SW480 (cell line): ENCODE results near the gene ASB6.

ENCODE experiments used
- DNase-seq: peaks from one replicate; pipeline ENCODE4 v3.0.0-alpha.2; 2016; ENCODE audit warnings: low spot score

ASB6 gene

DNA sequence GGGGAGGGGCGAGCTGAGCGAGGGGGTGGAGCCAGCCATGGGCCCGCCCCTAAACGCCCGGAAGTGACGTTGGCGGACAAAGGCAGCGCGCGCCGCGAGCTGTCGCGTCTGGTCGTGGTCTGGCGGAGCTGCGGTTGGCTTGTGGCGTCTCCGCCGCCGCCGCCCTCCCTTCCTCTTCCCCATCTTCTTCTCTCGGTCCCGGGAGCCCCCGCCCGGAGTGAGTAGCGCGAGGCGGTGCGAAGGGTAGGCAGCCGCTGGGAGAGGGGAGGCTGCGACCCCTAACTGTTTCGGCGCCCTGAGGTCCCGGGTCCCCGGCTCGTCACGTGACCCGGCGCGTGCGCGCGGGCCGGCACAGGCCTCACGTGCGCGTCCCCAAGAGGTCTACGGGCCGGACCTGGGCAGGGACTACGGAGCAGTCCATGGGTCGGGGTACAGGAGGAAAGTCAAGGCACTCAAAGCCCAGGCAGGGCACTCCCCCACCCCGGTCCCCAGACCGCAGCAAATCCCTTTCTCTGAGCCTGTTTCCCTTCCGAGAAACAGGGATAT, 15.8 kb downstream of the ASB6 start, which contains the start of gene NTMT1:
NTMT1 (plus strand) TSS at position 85 of the 546 bp plus-strand sequence. CDS start 6,541 bp downstream, outside the sequence.
- DNase-seq = peak; percentile 69

DNA sequence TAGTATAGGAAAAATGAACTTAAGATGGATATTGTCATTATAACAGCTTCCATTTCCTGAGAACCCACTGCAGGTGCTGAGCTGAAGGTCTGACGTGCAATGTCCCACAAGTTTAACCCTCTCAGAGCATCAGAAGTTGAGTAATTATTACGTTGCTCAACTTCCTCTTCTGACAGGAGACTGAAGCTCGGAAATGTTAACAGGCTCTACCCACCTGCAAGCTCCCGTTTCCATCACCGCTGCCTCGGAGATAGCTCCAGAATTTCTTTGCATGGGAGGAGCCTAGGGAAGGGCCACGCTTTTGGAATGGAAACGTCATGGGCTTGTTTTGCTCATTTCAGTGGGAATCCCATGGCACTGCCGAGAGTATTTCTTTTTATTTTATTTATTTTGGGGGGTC, 17.0 kb downstream of the ASB6 start:
- DNase-seq = no peak

DNA sequence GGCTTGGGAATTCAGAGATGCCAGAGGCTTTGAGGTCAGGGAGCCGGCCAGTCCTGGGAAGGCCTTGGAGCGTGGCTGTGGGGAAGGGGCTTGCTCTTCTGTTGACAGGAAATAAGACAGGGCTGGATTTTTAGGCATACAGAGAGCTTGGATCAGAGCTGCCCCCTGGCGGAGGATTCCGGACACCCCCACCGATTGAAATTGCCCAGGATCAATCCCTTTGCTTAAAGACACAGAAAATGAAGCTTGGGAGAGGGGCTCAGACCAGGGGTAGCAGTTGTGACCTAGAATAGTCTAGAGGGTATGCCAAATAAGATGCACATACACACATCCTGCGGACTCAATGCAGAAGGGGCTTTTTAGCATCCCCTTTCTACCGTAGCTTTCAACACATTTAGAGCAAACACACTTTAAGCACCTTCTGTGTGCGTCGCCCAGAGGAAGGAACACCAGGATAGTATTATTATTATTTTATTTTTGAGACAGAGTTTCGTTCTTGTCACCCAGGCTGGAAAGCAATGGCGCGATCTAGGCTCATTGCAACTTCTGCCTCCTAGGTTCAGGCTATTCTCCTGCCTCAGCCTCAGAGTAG, 17.7 kb downstream of the ASB6 start:
- DNase-seq = peak; percentile 47

DNA sequence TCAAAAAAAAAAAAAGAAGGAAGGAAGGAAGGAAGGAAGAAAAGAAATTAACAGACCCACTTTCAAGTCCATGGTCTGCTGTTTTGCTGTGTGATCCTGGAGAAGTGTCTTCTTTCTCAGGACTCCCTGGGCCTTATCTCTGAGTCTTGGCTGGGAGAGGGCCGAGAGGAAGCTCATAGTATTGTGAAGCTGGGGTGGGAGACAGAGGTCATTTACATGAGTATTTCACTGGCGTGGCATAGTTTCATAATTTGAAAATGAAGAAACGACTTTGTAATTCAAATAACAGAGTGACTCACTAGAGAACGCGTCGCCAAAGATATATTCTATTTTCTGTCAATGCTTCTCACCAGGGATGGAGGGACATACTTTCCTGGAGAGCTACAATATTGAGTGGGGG, 18.6 kb downstream of the ASB6 start:
- DNase-seq = no peak

DNA sequence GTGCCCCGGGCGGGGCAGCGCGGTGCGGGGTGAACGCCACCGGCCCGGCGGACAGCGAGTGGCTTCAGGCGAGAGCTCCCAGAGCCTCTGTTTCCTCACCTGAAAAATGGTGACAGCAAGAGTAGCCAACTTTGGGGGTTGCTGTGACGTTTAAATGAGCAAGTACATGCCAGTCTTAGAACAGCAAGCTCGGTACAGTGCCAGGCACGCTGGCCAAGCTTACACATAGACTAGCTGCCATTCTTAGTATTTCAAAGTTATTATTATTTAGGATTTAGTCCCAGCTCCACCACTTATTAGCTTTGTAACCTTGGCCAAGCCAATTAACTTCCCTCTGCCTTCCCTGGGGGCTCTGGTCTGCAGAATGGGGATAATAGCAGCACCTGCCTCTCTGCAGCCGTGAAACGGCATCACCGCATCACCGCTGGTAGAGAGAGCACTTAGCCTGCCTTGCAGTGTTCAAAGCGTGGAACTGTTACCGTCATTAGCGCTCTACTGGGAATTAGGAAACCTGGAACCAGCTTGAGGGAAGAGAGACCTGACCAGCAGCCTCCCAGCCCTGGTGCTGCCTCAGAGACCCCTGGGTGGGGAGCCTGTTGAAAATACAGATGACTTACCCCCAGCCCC, 21.2 kb downstream of the ASB6 start, which contains the start of gene C9orf50:
C9orf50 (minus strand) TSS at position 433 of the 627 bp plus-strand sequence. CDS start 527 bp downstream, outside the sequence.
- DNase-seq = no peak

DNA sequence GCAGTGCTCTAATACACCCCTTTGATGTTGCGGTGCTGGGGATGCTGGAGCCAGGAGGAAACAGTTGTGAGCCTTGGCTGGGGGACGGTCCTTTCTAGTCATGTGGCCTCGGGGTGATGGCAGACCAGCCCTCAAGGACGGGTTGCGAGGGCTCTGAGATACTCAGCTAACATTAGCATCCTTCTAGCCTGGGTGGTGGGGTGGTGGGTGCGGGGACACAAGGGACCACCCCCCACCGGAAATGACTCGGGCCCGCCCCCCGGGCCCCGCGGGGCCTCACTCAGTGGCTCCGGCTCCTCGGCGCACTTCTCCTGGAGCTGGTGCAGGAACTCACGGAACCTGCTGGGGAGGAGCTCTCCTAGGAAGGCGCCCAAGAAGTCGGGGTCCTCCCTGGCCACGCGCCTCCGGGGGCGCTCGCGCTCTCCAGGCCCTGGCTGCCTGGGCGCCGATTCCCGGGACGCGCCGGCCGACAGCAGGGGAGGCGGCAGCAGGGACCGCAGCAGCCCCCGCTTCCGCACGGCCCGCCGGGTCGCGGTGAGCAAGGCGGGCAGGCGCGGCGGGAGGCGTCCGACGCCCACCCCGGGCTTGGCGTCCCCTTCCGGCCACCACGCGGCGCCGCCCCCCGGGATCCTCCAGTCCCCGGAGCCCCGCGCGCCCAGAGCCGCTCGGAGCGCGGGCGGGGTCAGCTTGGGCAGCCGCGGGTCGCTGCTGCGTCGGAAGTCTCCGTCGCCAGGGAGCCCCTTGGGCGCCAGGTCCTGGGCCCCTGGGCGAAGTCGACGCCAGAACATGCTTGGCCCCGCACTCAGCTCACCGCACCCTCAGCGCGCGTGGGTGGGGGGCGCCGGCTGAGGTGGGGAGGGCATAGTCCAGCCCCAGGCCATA, 21.9 kb downstream of the ASB6 start:
- no peak for DNase-seq

DNA sequence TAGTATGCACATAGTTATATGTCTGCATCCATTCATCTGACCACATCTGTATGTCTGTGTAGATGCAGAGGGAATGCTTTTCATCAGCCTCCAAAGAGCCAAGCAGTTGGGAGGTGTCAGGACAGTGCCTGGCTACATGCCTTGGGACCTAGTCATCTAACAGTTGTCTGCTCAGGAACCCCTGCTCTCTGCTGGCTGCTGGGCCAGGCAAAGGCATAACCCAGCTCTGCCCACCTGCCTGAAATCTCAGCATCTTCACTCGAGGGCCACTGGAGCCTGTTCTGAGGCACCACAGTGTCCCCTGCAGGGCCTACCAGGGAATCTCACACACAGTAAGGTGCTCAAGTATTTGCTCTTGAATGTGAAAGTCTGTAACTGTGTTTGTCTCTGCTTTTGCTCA, 24.8 kb downstream of the ASB6 start:
- DNase-seq = peak; percentile 57

DNA sequence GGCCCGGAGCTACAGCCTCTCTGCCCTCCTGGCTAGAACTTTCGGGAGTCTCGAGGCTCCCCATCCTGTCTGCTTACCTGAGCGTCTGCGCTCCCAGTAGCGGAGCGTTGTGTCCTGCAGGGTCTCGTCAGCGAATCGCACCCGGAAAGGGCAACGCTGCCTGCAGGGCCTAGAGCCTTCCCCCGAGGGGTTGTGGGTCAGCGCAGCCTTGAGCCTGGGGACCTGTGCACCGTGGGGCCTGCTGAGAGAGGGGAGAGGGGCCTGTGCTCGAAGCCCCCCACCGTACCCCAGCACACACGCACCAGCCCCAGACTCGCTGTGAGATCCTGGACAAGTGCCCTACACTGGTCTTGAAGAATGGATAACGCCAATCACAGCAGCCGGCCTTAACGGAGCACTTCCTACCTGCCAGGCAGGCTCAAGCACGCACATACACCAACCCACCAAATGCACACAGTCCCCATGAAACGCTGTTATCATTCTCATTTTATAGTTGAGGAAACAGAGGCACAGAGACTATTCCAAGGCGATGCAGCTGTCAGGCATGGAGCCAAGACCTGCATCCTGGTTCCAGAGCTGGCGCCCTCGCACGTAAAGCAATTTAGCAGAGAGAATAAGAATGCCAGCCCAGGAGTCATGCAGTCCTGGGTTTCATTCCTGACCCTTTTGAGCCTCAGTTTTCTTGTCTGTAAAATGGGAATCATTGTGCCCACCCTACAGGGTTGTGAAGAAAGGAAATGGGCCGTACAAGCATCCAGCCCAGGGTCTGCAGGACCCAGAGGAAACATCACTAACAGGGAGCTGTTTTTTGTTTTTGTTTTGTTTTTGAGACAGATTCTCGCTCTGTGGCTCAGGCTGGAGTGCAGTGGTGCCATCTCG, 26.3 kb downstream of the ASB6 start:
- DNase-seq = no peak

DNA sequence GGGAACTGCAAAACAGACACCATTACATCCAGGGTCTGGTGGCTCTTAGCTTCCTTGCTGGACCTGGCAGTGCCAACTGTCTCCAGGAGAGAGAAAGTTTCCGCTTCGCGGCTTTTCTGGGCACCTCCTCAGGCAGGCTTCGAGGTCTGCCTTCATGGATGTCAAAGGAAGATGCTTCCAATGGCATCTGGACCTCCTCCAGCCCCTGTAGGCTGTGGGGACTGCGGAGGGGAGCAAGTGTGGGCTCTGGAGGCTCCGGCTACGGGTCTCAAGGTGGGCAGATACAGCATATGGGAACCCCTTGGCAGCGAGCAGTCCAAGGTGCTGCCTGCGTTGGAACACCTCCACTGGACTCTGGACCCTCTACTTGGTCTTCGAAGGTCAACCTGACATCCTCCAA, 27.0 kb downstream of the ASB6 start:
- DNase-seq = no peak

DNA sequence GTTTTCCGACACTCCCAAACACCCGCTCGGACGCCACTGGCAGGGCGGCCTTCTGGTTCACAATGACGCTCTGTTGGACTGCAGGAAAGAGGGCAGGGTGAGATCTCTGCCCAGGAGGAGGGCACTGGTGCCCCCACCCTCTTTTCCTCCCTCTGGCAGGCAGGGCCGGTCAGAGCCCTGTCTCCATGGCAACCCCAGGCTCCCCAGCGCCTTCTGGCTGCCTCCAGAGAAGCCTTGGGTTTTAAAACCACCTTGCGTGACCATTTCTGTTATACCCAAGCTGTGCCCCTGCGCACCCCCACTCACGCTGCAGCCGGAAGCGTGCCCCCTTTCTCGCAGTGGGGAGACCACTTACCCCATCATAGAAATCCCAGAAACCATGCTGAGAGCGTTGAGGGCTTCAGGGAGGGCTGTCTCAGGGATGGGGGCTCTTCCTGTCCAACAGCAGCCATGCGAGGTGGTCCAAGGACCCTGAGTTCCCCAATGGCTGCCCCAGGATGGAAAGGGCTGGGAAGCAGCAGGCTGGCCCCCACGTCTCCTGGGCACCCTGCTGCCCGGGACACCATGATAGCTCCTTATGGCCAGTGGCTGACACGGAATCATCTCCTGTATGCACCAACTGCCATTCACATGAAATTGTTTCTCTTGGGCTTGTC, 28.3 kb downstream of the ASB6 start:
- DNase-seq = no peak

DNA sequence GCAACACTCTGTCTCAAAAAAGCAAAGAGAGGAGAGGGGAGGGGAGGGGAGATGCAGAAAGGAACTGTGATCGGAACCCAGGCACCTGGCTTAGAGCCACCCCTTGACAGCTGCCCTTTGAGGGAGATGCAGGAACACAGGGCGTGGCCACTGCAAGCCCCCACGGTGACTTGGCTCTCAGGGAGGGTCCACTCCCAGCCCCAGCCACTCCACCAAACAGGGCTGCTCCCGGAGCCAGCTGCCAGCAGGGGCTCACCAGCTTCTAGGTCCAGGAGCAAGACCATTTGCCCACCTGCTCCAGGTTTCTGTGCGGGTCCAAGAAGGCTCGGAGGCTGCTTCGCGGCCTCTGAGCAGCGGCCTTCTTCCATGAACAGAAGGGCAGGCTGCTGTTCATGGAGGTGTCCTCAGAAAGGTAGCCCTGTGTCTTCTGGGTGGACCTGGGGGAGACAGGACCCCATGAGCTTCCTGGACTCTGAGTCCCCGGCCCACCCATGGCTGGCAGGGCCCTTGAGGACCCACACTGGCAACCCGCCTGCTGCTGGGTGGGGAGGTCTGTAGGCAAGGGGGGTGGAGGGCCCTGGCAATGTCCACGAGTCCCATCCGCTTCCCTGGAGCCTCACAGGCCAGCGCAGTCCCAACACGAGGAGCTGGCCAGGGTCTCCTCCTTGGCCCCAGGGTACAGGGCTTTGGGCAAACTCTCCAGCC, 29.0 kb downstream of the ASB6 start:
- DNase-seq = no peak

DNA sequence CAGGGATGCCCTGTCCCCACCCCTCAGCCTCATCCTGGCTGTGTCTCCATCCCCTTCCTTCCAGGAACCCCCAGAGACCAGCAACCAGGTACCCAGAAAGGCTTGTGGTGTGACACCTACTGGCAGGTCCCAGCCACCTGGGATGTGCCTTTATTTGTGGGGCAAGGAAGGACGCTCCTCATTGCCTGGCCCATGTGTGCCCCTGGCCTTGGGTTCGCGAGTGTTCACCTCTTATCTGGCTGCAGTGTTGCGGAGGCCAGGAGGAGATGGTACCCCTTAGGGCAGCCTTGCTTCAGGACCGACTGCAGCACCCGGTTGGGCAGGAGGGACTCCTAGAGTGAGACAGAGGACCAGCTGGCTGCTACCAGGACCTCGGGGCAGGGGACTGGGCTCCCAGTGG, 29.8 kb downstream of the ASB6 start:
- DNase-seq = no peak

DNA sequence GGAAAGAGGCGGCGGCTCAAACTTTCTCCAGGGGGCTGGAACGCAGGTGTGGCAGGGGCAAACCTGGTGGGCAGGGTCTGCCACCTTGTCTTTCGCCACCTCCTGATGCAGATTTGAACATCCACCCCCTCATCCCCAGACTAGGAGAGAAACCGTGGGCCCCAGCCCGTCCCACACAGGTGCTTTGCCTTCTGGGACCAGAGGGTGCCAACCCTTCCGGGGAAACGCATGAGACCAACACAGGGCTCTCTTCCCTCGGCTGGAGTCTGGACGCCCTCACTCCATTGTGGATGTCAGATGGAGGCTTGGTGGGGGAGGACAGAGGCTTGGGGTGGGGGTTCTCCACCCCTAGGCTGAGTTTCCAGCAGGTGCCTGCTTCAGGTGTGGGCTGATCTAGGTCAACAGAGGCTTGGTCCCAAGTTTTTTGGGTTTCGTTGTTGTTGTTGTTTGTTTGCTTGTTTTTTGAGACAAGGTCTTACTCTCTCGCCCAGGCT, 30.6 kb downstream of the ASB6 start:
- DNase-seq = no peak

DNA sequence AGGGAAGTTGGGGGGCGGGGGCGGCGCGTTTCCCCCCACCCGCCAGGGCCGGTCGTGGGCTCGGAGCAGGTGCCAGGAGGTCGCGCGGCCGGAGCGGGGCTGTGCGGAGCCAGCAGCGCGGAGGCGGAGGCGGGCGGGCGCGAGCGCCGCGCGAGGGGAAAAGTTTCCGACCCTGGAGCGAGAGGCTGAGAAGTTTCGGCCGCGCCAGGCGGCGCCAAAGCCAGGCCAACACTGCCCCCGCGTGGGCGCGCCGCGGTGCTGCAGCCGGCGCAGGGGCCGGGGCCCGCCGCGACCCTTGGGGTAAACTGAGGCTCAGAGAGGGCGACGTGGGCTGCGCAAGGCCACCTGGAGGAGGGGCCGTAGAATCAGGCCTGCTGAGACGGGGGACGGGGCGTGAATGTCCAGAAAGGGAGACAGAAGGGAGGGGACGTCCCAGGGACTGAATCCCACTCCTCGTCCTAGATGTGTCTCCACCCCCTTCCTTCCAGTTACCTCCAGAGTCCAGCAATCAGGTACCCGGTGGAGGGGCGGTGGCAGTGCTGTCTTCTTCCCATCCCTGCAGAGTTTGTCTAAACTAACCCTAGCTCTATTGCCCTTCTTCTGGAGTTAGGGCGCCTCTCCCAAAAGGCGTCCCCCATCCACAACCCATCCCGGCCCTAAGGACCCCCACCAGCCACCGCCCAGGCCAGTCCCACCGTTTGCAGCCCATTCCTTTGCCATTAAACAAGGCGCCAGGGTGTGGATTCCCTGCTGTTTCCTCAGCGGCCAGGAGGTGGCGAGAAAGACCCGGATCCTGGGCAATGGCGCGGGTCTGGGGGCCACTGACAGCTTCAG, 31.3 kb downstream of the ASB6 start:
- peak; percentile 81 for DNase-seq

DNA sequence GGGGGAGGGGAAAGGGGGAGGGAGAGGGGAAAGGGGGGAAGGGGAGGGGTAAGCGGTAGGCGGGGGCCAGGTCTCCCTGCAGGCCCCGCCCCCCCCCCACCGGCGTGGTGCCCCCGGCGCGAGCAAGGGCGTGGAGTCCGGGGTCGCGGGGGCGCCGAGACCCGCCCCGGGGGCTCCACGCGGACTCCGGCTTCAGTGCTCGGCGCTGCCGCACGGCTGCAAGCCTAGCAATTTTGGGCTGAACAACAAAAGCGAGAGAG, 31.8 kb downstream of the ASB6 start:
- DNase-seq = no peak

DNA sequence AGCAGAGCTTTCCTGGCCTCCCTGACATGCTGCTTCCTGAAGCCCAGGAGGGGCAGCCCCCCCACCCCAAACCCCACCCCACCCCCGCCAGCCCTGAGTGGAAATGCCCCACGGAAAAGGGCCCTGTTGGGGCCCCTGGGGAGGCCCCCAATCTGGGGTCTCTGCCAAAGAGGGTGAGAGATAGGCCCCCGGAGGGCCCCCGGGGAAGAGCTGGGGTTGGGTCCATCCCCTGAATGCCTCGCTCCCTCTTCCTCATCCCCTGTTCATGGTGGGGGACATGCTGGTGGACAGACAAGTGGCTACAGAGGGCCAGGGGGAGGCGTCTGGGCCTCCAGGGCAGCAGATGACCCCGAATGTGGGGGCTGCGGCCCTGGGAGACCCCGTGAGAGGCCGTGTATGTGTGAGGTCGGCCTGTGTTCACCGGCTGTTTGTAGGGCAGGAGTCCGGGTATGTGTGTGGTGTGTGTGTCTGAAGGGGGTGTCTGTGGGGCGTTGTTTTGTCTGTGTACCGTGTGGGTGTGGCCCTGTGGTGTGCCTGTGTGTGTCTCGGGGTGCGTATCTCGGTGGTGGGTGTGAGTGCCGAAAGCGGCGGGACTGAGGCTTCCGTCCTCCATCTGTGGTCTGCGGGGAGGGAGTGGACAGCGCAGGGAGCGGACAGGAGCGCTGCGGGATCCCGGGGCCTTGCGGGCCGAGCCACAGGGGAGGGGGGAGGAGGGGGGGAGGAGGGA, 32.3 kb downstream of the ASB6 start:
- DNase-seq = peak; percentile 98

DNA sequence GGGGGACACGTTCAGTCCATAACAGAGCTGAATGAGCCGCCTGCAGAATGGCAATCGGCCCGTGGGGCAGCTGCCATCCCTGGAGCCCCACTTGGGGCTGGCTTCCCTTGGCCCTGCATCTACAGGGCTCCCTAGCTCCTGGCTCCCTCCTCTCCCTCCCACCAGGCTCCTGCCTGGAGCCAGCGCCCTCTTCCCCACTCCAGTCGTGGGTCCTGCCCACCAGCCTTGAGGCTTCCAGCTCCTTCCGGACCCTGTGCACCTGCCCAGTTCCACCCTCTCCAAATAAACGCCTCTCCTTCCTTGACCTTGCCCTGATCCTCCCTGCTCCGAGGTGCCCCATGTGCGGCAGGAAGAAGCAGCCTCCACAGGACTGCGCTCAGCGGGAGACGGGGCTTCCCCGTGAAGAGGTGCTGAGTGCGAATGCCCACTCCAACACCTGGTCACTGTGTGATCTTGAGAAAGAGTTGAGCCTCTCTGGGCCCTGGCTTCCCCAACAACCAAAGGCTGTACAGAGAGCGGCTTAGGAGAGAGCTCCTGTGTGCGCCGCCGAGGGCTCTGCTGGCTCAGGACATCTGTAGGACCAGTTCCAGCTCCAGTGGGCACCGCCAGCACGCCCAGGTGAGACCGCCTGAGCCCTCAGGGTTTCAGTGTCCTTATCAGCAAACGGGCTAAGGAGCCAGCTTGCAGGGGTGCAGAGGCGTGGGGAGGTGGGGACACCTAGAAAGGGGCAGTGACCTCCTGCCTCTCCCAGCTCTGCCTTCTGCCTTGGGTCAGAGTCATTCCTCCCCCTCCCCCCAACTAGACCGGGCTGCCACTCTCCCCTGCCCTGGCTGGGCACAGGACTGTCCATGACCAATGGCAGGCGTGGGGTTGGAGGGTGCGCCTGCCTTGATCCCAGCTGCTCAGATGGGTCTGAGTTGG, 33.1 kb downstream of the ASB6 start:
- peak; percentile 82 for DNase-seq

DNA sequence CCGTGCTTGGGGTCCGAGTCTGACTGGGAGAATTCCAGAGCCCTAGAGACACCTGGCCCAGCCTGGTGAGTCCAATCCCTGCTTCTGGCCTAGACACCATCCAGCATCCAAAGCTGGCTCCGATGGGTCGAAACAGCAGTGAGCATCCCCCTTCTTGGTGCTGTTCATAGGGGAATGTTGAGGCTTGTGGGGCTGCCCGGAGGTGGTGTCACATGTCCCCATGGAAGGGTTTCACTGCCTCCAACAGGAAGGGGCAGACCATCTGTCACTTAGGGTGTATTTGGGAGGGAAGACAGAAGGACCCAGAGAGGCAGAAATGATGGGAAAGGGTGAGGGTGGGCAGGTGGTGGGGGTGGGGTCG, 34.9 kb downstream of the ASB6 start:
- no peak for DNase-seq
